GM12892 (cell line): ENCODE results near the gene FAM168A.

ENCODE experiments used
- POLR2A ChIP-seq: IDR thresholded peaks from 2 replicates; pipeline ENCODE4 v1.6.1; 2011; ENCODE audit warnings: low read depth, low read length, control low read depth
- POLR2AphosphoS5 ChIP-seq: IDR thresholded peaks from 2 replicates; pipeline ENCODE4 v1.6.1; 2011; ENCODE audit warnings: low read depth, low read length, control low read depth
- TAF1 ChIP-seq: IDR thresholded peaks from 2 replicates; pipeline ENCODE4 v1.6.1; 2011; ENCODE audit warnings: low read depth, mild to moderate bottlenecking, control low read depth, low read length, borderline replicate concordance

DNA sequence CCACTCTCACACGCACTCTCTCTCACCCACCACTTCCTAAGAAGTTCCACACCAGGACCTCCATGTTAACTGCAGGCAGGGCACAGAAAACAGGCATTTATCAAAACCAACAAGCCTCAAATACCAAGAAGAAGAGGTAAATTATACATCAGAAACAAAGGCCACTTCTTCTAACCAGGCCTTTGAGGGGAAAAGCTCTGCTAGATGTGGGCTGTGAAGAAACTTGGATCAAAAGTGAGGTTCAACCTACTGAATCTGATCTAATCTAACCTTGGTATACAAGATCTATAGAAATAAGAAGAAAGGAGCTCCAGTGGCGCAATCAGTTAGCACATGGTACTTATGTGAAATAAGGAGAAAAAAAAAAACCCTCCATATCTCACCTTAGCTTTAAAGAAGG is 91.9 kb downstream of the FAM168A start:
- TF ChIP-seq POLR2A = no peak
- no peak for TF ChIP-seq TAF1
- no peak for TF ChIP-seq POLR2AphosphoS5
